Measurements from ENCODE around the gene EPHA3. TPM values are rescaled to one million over a fixed set of nuclear protein-coding genes. Genes with fewer than 3 reads are reported as not detected.

Gene EPHA3
- total and polyA plus RNA-seq, 2 donors (not counting 1 experiment from before 2014, with no cell fraction given): 0.01 TPM; not detected in 1

DNA sequence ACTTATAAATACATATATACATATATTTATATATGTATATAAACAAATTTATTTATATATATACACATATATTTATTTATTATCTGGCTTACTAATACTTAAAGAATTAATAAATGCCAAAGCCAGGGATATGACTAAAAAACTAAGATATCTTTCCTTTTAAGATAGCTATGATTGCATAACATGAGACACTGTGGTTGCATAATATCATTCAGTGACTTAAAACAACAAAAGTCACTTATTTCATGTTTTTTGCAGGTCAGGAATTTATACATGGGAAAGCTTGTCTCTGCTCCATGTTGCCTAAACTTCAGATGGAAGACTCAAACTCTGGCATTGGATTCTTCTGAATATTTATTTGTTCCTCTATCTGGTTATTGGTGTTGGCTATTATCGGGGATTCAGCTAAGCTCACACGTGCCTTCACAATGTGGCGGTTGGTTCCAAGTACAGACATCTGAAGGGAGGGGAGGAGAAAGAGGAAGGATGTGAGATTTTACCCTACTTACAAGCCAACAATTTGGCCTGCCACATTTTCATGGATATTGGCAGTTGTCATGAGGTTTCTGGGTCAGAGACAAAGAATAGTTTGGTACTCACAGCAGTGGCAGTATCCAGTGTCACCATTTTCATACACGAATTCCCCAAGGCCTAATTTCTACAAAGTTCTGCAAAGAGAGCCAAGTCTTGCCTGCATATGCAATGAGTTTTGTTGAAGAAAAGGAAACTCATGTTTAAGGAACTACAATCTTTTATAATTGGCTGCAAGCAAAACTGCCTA is 381.6 kb downstream of the EPHA3 start:
- ATAC-seq (ENCODE audit: low read depth) (no peak), DNase-seq (no peak)
- H3K4me2 ChIP-seq (replicated peaks; ENCODE audit: low read depth, low read length, poor library complexity, severe bottlenecking): no peak overlapping the region
- no peak overlapping the region for H2AFZ ChIP-seq (ENCODE audit: insufficient read depth, low read depth, low read length, poor library complexity, severe bottlenecking)
- peaks cover 2% of the 10 kb centered on the region for H3K9me3 Mint-ChIP-seq (ENCODE audit: insufficient read depth)
- no peaks in the 10 kb centered on the region for H3K4me1 Mint-ChIP-seq
- ChIA-PET CTCF (no interaction called here), POLR2A (no interaction called here)
- no peaks in the 10 kb centered on the region for H3K27me3 Mint-ChIP-seq
- H3K4me1 ChIP-seq (ENCODE audit: control insufficient read depth in 2 of 2, insufficient read depth in 2 of 2, low read length in 2 of 2): no peaks in the 10 kb centered on the region
- no peak overlapping the region for H3K27ac ChIP-seq (ENCODE audit: low read length in 2 of 2)
- intact Hi-C loops (cut with micrococcal nuclease): no loop called here
- H3K27me3 ChIP-seq (replicated peaks in 1 of 4; ENCODE audit: control extremely low read depth in 1 of 4, control insufficient read depth in 3 of 4, insufficient read depth in 4 of 4, low read length in 3 of 4): no peaks in the 10 kb centered on the region
- TF ChIP-seq EZH2 (IDR thresholded peaks at IDR 0.05; ENCODE audit: borderline replicate concordance, insufficient read depth, low read depth, low read length, poor library complexity, severe bottlenecking): no peak
- TF ChIP-seq CTCF (IDR thresholded peaks at IDR 0.05): no peak
- no peak overlapping the region for H3K4me3 Mint-ChIP-seq
- H3K9me3 ChIP-seq (ENCODE audit: control extremely low read depth in 1 of 3, control insufficient read depth in 2 of 3, insufficient read depth in 1 of 3, low read length in 2 of 3): peaks cover 0 to 1% (median 0%) of the 10 kb centered on the region in 3 donors
- H3K27ac Mint-ChIP-seq: no peak overlapping the region
- H3K79me2 ChIP-seq (ENCODE audit: control insufficient read depth, insufficient read depth, low read length): no peaks in the 10 kb centered on the region
- no peak overlapping the region for H3K4me3 ChIP-seq (ENCODE audit: control extremely low read depth in 1 of 5, extremely low read depth in 1 of 5, insufficient read depth in 1 of 5, low read depth in 2 of 5, low read length in 4 of 5)
- H3K9ac ChIP-seq (ENCODE audit: low read length): no peak overlapping the region
- no CpG with 5 or more reads among the region's 4 CpGs for WGBS (ENCODE audit: insufficient coverage)
- H3K36me3 ChIP-seq (replicated peaks in 1 of 2; ENCODE audit: control extremely low read depth in 1 of 2, control insufficient read depth in 1 of 2, extremely low read depth in 1 of 2, insufficient read depth in 2 of 2, low read length in 1 of 2): no peaks in the 10 kb centered on the region
- no peaks in the 10 kb centered on the region for H4K20me1 ChIP-seq (ENCODE audit: control insufficient read depth, insufficient read depth, low read length, poor library complexity, severe bottlenecking)

DNA sequence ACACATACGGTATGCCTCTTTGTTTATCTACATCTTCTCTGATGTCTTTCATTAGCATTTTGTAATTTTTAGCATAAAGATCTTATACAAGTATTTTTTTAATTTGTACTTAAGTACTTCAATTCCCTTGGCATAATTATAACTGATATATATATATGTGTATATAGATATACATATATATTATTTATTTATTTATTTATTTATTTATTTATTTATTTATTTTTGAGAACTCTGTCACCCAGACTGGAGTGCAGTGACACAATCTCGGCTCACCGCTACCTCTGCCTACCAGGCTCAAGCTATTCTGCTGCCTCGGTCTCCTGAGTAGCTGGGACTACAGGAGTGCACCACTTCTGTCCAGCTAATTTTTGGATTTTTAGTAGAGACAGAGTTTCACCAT is 382.7 kb downstream of the EPHA3 start:
- Histone ChIP-seq H3K4me2 (replicated peaks; ENCODE audit: low read depth, low read length, poor library complexity, severe bottlenecking) (no peak overlapping the region), H2AFZ (ENCODE audit: insufficient read depth, low read depth, low read length, poor library complexity, severe bottlenecking) (no peak overlapping the region), H3K9ac (ENCODE audit: low read length) (no peak overlapping the region), H3K4me1 (ENCODE audit: control insufficient read depth in 2 of 2, insufficient read depth in 2 of 2, low read length in 2 of 2) (no peaks in the 10 kb centered on the region), H3K36me3 (replicated peaks in 1 of 2; ENCODE audit: control extremely low read depth in 1 of 2, control insufficient read depth in 1 of 2, extremely low read depth in 1 of 2, insufficient read depth in 2 of 2, low read length in 1 of 2) (no peaks in the 10 kb centered on the region), H3K4me3 (ENCODE audit: control extremely low read depth in 1 of 5, extremely low read depth in 1 of 5, insufficient read depth in 1 of 5, low read depth in 2 of 5, low read length in 4 of 5) (no peak overlapping the region), H3K9me3 (ENCODE audit: control extremely low read depth in 1 of 3, control insufficient read depth in 2 of 3, insufficient read depth in 1 of 3, low read length in 2 of 3) (peaks cover 0 to 1% (median 0%) of the 10 kb centered on the region in 3 donors), H3K79me2 (ENCODE audit: control insufficient read depth, insufficient read depth, low read length) (no peaks in the 10 kb centered on the region), H3K27ac (ENCODE audit: low read length in 2 of 2) (no peak overlapping the region), H3K27me3 (replicated peaks in 1 of 4; ENCODE audit: control extremely low read depth in 1 of 4, control insufficient read depth in 3 of 4, insufficient read depth in 4 of 4, low read length in 3 of 4) (no peaks in the 10 kb centered on the region), H4K20me1 (ENCODE audit: control insufficient read depth, insufficient read depth, low read length, poor library complexity, severe bottlenecking) (no peaks in the 10 kb centered on the region)
- Mint-ChIP-seq H3K27me3 (no peaks in the 10 kb centered on the region), H3K9me3 (ENCODE audit: insufficient read depth) (peaks cover 2% of the 10 kb centered on the region), H3K27ac (no peak overlapping the region), H3K4me3 (no peak overlapping the region), H3K4me1 (no peaks in the 10 kb centered on the region)
- no CpG with 5 or more reads among the region's 4 CpGs for WGBS (ENCODE audit: insufficient coverage)
- no peak for DNase-seq
- TF ChIP-seq EZH2 (IDR thresholded peaks at IDR 0.05; ENCODE audit: borderline replicate concordance, insufficient read depth, low read depth, low read length, poor library complexity, severe bottlenecking) (no peak), CTCF (IDR thresholded peaks at IDR 0.05) (no peak)
- no peak for ATAC-seq (ENCODE audit: low read depth)
- ChIA-PET POLR2A (no interaction called here), CTCF (no interaction called here)
- intact Hi-C loops (cut with micrococcal nuclease): no loop called here

Data from B cell (primary cell).